ENCODE measurements around the gene GNG14.
"Not testable (repeated sequence)": the region's sequence is repeated elsewhere in the genome, so short reads cannot be mapped to it uniquely, and the experiment has no call there.

Gene GNG14

DNA sequence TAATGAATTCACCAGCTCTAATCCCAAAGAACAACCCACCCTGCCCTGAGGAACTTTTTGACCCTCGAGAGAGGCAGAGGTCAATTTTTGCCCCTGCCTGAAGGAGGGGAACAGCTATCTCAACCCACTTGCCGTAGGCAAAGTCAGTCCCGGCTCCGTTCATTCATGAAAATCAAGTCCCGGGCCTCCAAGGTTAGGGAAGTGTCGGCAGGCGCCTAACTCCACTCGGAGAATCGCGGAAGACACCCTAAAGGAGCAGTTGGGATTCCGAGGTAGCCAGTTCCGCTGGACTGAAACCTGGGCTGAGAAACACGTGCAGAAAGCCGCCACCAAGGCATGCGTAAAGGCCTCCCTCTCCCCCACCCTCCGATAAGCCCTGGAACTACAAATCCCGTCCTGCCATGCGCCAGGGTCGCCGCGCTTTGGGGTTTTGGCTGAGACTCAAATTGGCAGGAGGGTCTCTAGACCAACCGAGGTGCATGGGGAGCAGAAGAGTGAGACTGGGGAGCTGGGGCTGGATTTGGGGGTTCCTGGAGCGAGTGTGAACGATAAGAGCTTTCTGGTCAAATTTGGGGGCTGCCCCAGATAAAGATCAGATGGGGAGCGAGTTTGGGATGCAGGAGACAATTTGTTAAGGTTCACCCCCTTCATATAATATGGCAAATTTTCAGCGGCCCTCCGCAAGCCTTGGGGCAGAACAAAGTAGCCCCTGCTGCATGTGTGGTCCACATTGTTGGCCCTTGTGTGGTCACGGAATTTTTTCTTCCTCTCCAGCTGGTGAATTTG is 36.0 kb downstream of the GNG14 start, which contains the start of gene TNPO2:
Gene TNPO2 (minus strand): TSS at position 292 of the 786 bp plus-strand sequence. CDS start 2,955 bp downstream, outside the sequence.
- peak; percentile 64 for ATAC-seq (ENCODE audit: insufficient read depth, low read depth)
- peak; percentile 85 for DNase-seq

DNA sequence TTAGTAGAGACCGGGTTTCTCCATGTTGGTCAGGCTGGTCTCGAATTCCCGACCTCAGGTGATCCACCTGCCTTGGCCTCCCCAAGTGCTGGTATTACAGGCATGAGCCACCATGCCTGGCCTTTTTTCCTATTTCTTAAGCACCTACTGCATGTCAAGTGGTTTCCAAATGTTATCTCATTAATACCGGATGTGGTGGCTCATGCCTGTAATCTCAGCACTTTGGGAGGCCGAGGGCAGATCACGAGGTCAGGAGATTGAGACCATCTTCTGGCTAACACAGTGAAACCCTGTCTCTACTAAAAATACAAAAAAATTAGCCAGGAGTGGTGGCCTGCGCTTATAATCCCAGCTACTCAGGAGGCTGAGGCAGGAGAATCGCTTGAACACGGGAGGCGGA is 37.8 kb downstream of the GNG14 start:
- not testable (repeated sequence) for H3K27ac ChIP-seq (ENCODE audit: low read length); H3K4me3 ChIP-seq (ENCODE audit: low read depth in 1 of 2, low read length in 2 of 2); ATAC-seq (ENCODE audit: insufficient read depth, low read depth)

More for the DNA sequence above, 36.0 kb downstream of the GNG14 start, which contains the start of gene TNPO2:
- peaks cover 32% of the 10 kb centered on the region for H3K4me1 ChIP-seq (ENCODE audit: insufficient read depth, low read length)
- H3K27ac ChIP-seq (ENCODE audit: low read length) = peak within 1 kb of the TSS; percentile 90
- peaks cover 38% of the 10 kb centered on the region for H3K36me3 ChIP-seq (ENCODE audit: insufficient read depth, low read length)
- TF ChIP-seq, protein P1, sequence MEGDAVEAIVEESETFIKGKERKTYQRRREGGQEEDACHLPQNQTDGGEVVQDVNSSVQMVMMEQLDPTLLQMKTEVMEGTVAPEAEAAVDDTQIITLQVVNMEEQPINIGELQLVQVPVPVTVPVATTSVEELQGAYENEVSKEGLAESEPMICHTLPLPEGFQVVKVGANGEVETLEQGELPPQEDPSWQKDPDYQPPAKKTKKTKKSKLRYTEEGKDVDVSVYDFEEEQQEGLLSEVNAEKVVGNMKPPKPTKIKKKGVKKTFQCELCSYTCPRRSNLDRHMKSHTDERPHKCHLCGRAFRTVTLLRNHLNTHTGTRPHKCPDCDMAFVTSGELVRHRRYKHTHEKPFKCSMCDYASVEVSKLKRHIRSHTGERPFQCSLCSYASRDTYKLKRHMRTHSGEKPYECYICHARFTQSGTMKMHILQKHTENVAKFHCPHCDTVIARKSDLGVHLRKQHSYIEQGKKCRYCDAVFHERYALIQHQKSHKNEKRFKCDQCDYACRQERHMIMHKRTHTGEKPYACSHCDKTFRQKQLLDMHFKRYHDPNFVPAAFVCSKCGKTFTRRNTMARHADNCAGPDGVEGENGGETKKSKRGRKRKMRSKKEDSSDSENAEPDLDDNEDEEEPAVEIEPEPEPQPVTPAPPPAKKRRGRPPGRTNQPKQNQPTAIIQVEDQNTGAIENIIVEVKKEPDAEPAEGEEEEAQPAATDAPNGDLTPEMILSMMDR (IDR thresholded peaks at IDR 0.05; ENCODE audit: borderline replicate concordance, extremely low read depth, low read length, poor library complexity, severe bottlenecking) = no peak
- no peak for TF ChIP-seq EZH2 (IDR thresholded peaks at IDR 0.05; ENCODE audit: borderline replicate concordance, low read depth, low read length, severe bottlenecking)
- H3K27me3 ChIP-seq (ENCODE audit: insufficient read depth, low read length, poor library complexity) = no peaks in the 10 kb centered on the region
- H3K4me2 ChIP-seq (ENCODE audit: insufficient read depth, low read length) = peak within 1 kb of the TSS; percentile 94
- H3K9ac ChIP-seq (ENCODE audit: low read depth, low read length) = peak within 1 kb of the TSS; percentile 73
- H3K79me2 ChIP-seq (ENCODE audit: insufficient read depth, low read length) = peaks cover 57% of the 10 kb centered on the region
- peaks cover 30% of the 10 kb centered on the region for H4K20me1 ChIP-seq (ENCODE audit: insufficient read depth, low read length)
- H3K4me3 ChIP-seq (ENCODE audit: low read depth in 1 of 2, low read length in 2 of 2) = peak within 1 kb of the TSS; percentile 50 to 71
- H2AFZ ChIP-seq (ENCODE audit: low read depth, low read length) = peak within 1 kb of the TSS; percentile 85
- H3K9me3 ChIP-seq (ENCODE audit: insufficient read depth, low read length, severe bottlenecking) = no peaks in the 10 kb centered on the region

DNA sequence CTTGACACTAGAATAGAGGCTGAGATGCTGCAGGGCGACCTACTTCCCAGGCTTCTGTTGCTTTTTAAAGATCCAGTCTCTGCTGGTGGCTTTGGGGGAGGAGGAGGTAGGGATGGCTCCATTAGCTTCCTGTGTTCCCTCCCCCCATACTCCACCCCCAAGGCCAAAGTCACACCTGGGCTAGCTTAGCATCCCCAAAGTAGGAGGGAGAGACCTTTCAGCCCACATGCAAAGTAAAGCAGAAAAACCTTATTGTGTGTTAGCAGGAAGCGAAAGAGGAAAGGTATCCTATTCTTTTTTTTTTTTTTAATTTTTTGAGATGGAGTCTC is 39.2 kb downstream of the GNG14 start:
- H3K4me1 ChIP-seq (ENCODE audit: insufficient read depth, low read length) = peaks cover 19% of the 10 kb centered on the region
- ATAC-seq (ENCODE audit: insufficient read depth, low read depth) (no peak), DNase-seq (no peak)
- no peaks in the 10 kb centered on the region for H3K27me3 ChIP-seq (ENCODE audit: insufficient read depth, low read length, poor library complexity)
- TF ChIP-seq, protein P1 (IDR thresholded peaks at IDR 0.05; ENCODE audit: borderline replicate concordance, extremely low read depth, low read length, poor library complexity, severe bottlenecking) = no peak
- TF ChIP-seq EZH2 (IDR thresholded peaks at IDR 0.05; ENCODE audit: borderline replicate concordance, low read depth, low read length, severe bottlenecking) = no peak
- no peak overlapping the region for H3K4me2 ChIP-seq (ENCODE audit: insufficient read depth, low read length)
- peaks cover 29% of the 10 kb centered on the region for H4K20me1 ChIP-seq (ENCODE audit: insufficient read depth, low read length)
- H3K79me2 ChIP-seq (ENCODE audit: insufficient read depth, low read length) = peaks cover 46% of the 10 kb centered on the region
- H2AFZ ChIP-seq (ENCODE audit: low read depth, low read length) = no peak overlapping the region
- H3K36me3 ChIP-seq (ENCODE audit: insufficient read depth, low read length) = peaks cover 46% of the 10 kb centered on the region
- H3K9ac ChIP-seq (ENCODE audit: low read depth, low read length) = no peak overlapping the region
- no peaks in the 10 kb centered on the region for H3K9me3 ChIP-seq (ENCODE audit: insufficient read depth, low read length, severe bottlenecking)
- no peak overlapping the region for H3K4me3 ChIP-seq (ENCODE audit: low read depth in 1 of 2, low read length in 2 of 2)
- H3K27ac ChIP-seq (ENCODE audit: low read length) = no peak overlapping the region

More for the DNA sequence above, 37.8 kb downstream of the GNG14 start:
- H3K9ac ChIP-seq (ENCODE audit: low read depth, low read length); H2AFZ ChIP-seq (ENCODE audit: low read depth, low read length); H3K27me3 ChIP-seq (ENCODE audit: insufficient read depth, low read length, poor library complexity); DNase-seq; H3K9me3 ChIP-seq (ENCODE audit: insufficient read depth, low read length, severe bottlenecking); H3K4me2 ChIP-seq (ENCODE audit: insufficient read depth, low read length): not testable (repeated sequence)
- Histone ChIP-seq H3K4me1 (ENCODE audit: insufficient read depth, low read length) (peaks cover 27% of the 10 kb centered on the region), H3K79me2 (ENCODE audit: insufficient read depth, low read length) (peaks cover 46% of the 10 kb centered on the region), H3K36me3 (ENCODE audit: insufficient read depth, low read length) (peaks cover 41% of the 10 kb centered on the region), H4K20me1 (ENCODE audit: insufficient read depth, low read length) (peaks cover 30% of the 10 kb centered on the region)

DNA sequence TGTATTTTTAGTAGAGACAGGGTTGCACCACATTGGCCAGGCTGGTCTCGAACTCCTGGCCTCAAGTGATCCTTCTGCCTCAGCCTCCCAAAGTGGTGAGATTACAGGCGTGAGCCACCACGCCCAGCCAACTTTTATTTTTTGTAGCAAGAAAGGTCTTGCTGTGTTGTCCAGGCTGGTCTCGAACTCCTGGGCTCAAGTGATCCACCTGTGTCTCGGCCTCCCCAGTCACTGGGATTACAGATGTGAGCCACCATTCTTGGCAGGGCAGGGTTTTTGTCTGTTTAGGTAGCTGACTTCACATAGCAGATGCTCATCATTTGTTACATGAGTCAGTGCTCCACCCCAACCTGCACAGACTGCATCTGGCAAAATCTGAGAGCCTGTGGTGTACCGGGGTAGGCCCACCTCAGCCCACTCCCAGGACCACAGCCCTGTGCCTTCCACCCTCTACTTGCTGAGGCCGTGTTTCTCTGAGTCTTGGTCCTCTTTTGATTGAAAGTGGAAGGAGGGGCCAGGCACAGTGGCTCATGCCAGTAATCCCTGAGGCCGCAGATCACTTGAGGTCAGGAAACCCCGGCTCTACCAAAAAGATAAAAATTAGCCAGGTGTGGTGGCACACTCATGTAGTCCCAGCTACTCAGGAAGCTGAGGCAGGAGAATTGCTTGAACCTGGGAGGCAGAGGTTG is 40.1 kb downstream of the GNG14 start:
- H3K4me3 ChIP-seq (ENCODE audit: low read depth in 1 of 2, low read length in 2 of 2) = no peak overlapping the region
- peaks cover 29% of the 10 kb centered on the region for H3K4me1 ChIP-seq (ENCODE audit: insufficient read depth, low read length)
- peaks cover 36% of the 10 kb centered on the region for H4K20me1 ChIP-seq (ENCODE audit: insufficient read depth, low read length)
- H3K9ac ChIP-seq (ENCODE audit: low read depth, low read length) = no peak overlapping the region
- no peak for DNase-seq
- peaks cover 48% of the 10 kb centered on the region for H3K36me3 ChIP-seq (ENCODE audit: insufficient read depth, low read length)
- H2AFZ ChIP-seq (ENCODE audit: low read depth, low read length) = no peak overlapping the region
- no peaks in the 10 kb centered on the region for H3K9me3 ChIP-seq (ENCODE audit: insufficient read depth, low read length, severe bottlenecking)
- H3K27me3 ChIP-seq (ENCODE audit: insufficient read depth, low read length, poor library complexity) = no peaks in the 10 kb centered on the region
- no peak for ATAC-seq (ENCODE audit: insufficient read depth, low read depth)
- H3K4me2 ChIP-seq (ENCODE audit: insufficient read depth, low read length) = no peak overlapping the region
- H3K27ac ChIP-seq (ENCODE audit: low read length) = no peak overlapping the region
- TF ChIP-seq, protein P1 (IDR thresholded peaks at IDR 0.05; ENCODE audit: borderline replicate concordance, extremely low read depth, low read length, poor library complexity, severe bottlenecking) = no peak
- TF ChIP-seq EZH2 (IDR thresholded peaks at IDR 0.05; ENCODE audit: borderline replicate concordance, low read depth, low read length, severe bottlenecking) = no peak
- H3K79me2 ChIP-seq (ENCODE audit: insufficient read depth, low read length) = peaks cover 47% of the 10 kb centered on the region
